GM18507 (cell line): ENCODE results near the gene LCN12.
A peak's percentile ranks its signal among the peaks of the same experiment; 100 is the strongest.
"Not testable (repeated sequence)": the region's sequence is repeated elsewhere in the genome, so short reads cannot be mapped to it uniquely, and the experiment has no call there.

Experiments
- DNase-seq: peaks from one replicate; pipeline ENCODE4 v3.0.0; 2011; ENCODE audit warnings: low read depth; ENCODE audit not compliant: insufficient read length; ENCODE audit errors: extremely low spot score
- FAIRE-seq: peaks from 2 replicates; lab custom pipeline; 2011; peaks lifted over from hg19 to GRCh38; lab: Jason Lieb, UNC

The LCN12 gene

DNA sequence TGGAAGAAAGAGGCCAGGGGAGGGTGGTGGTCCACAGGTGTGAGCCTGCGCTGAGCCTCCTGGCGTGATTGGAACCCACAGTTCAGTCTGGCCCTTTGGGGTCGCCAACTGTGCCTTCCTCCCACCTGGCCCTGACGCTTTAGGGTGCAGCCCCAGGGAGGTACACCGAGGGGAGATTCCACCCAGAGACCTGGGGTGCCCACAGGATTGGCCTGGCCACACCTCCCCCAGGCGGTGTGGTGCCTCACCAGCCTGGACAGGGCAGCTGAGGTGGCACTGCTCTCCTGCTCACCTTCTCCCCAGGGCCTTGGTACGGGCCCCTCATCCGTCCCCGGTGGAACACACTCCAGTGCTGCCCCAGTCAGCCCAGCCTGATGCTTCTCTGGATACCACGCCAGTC, 45.3 kb downstream of the LCN12 start:
- DNase-seq, result no peak

DNA sequence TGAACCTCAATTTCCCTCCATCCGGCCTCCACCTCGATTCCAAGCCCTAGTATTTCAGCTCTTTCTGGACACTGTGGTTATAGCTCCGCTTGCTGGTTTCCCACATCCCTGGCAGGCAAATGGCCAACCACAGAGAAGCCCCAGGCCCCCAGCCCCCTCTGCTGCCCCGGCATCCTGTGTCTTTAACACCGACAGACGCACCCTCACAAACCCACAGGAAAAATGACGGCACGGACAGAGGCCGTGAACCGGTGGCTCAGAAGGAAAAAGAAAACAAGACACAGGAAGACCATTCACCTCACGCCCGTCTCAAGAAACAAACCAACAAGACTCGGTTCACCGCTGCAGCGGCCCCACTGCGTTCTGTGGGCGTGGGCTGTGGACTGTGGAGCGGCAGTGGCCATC, 45.8 kb downstream of the LCN12 start:
- DNase-seq, result no peak
- FAIRE-seq, result peak; percentile 31

More for the DNA sequence above, 45.3 kb downstream of the LCN12 start:
- FAIRE-seq, result no peak

DNA sequence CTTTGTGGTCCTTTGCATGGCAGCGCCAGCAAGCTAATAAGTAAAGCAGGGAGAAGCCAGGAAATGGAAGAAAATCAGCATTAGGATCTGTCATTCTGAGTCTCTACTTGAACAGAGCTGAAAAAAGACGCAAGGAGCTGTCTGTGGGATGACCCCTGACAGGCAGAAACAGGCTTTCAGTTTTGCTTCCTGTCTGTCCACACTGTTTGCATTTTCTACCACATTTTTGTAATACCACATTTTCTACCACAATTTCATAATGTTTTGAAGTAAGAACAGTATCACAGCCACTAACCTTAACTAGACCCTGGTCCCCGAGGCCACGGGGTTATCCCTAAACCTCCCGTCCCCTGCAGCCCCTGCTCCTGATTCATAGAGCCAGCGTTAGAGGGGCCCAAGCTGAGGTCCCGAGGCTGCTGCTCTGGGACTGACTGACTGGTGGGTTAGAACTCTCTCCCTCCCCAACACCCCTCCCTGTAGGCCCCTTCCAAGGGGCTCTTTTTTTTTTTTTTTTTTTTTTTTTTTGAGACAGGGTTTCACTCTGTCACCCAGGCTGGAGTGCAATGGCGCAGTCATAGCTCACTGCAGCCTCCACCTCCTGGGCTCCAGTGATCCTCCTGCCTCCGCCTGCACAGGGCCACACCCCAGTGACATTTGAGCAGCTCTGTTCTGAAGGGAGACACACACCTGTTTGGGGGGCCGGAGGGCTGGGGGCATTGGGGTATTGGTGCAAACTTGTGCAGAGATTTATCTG, 48.3 kb downstream of the LCN12 start:
- peak; percentile 98 for FAIRE-seq
- peak; percentile 58 for DNase-seq

DNA sequence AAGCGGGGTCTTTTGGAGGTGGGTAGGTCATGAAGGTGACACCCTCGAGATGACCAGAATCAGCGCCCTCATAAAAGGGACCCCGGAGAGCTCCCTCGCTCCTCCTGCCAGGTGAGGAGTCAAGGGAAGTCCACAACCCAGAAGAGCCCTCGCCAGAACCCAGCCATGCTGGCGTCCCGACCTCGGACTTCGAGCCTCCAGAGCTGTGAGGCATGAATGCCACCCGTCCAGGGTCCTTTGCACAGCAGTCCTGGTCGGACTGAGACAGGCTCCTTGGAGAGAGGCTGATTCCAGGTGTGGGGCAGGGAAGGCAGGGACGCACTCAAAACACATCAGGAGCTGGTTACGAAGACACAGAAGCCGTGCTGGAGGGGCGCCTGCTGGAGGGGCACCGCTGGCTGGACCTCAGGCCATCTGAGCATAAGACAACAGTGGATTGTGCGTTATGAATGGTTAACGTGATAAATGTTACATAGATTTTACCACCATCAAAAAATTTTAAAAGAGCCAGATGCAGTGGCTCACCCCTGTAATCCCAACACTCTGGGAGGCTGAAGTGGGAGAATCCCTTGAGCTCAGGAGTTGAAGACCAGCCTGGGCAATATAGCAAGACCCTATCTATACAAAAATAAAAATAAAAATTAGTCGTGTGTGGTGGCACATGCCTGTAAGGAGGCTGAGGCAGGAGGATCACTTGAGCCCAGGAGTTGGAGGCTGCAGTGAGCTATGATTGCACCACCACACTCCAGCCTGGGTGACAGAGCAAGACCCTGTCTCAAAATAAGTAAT, 50.0 kb downstream of the LCN12 start:
- DNase-seq (no peak), FAIRE-seq (no peak)

GRCh38 chr9:137002646-137003041, 50.6 kb downstream of the LCN12 start:
- DNase-seq, result no peak

DNA sequence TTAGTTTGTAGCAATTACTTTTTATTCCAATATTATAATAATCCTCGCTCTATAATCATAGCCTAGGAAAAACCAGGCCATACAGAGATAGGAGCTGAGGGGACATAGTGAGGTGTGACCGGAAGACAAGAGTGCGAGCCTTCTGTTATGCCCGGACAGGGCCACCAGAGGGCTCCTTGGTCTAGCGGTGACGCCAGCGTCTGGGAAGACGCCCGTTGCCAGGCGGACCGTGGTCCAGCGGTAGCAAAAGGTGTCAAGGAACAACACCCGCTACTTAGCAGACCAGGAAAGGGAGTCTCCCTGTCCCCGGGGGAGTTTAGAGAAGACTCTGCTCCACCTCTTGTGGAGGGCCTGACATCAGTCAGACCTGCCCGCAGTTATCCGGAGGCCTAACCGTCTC, 52.2 kb downstream of the LCN12 start:
- not testable (repeated sequence) for DNase-seq, FAIRE-seq

More at GRCh38 chr9:137002646-137003041, 50.6 kb downstream of the LCN12 start:
- no peak for FAIRE-seq
